Measurements from ENCODE around the gene CSF3. TPM values are rescaled to one million over a fixed set of nuclear protein-coding genes. Genes with fewer than 3 reads are reported as not detected.

The CSF3 gene
- total RNA-seq, 3 donors from 2014 or later, result not detected

GRCh38 chr17:39979016-39979670 is 36.1 kb upstream of the CSF3 start:
- intact Hi-C loops (cut with DNase I, micrococcal nuclease), result no loop called here
- ATAC-seq, result no peak
- Histone ChIP-seq H3K36me3 (ENCODE audit: low read depth) (peaks cover 5% of the 10 kb centered on the region), H3K4me1 (ENCODE audit: low read depth) (peaks cover 13% of the 10 kb centered on the region), H3K4me3 (no peak overlapping the region), H3K9me3 (no peaks in the 10 kb centered on the region)
- TF ChIP-seq, protein P1, sequence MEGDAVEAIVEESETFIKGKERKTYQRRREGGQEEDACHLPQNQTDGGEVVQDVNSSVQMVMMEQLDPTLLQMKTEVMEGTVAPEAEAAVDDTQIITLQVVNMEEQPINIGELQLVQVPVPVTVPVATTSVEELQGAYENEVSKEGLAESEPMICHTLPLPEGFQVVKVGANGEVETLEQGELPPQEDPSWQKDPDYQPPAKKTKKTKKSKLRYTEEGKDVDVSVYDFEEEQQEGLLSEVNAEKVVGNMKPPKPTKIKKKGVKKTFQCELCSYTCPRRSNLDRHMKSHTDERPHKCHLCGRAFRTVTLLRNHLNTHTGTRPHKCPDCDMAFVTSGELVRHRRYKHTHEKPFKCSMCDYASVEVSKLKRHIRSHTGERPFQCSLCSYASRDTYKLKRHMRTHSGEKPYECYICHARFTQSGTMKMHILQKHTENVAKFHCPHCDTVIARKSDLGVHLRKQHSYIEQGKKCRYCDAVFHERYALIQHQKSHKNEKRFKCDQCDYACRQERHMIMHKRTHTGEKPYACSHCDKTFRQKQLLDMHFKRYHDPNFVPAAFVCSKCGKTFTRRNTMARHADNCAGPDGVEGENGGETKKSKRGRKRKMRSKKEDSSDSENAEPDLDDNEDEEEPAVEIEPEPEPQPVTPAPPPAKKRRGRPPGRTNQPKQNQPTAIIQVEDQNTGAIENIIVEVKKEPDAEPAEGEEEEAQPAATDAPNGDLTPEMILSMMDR (IDR thresholded peaks at IDR 0.05), result no peak
- DNase-seq, result no peak

GRCh38 chr17:39979893-39980350 is 35.3 kb upstream of the CSF3 start:
- Histone ChIP-seq H3K4me3 (peak overlapping the region; percentile 93), H3K9me3 (no peaks in the 10 kb centered on the region), H3K36me3 (ENCODE audit: low read depth) (peaks cover 13% of the 10 kb centered on the region), H3K4me1 (ENCODE audit: low read depth) (peaks cover 13% of the 10 kb centered on the region)
- DNase-seq (peak in 1 of 3 donors; percentile 32), ATAC-seq (peak; percentile 9)
- TF ChIP-seq, protein P1 (IDR thresholded peaks at IDR 0.05), result no peak
- intact Hi-C loops (cut with DNase I, micrococcal nuclease), result no loop called here

DNA sequence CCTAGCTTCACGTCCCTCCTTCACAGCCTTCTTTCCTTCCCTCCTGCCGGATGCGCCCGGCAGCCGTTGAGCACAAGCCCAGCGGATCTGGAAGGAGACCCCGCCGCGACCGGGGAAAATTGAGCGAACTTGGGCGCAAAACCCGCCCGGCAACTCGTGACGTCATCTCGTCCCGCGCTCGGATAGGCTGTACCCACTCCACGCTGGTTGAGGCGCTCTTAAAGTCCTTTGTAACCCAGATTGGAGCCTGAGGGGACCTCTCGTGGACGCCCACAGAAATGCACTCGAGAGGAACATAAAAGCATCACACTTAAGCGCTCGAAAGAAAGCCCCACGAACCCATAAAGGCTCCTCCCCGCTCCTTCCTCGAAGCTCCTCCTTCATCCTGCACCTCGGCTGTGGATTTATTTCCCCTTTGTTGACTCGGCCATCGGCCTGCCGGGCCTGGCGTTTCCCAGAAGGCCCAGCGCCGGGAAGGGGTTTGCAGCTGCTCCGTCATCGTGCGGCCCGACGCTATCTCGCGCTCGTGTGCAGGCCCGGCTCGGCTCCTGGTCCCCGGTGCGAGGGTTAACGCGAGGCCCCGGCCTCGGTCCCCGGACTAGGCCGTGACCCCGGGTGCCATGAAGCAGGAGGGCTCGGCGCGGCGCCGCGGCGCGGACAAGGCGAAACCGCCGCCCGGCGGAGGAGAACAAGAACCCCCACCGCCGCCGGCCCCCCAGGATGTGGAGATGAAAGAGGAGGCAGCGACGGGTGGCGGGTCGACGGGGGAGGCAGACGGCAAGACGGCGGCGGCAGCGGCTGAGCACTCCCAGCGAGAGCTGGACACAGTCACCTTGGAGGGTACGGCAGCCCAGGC is 34.7 kb upstream of the CSF3 start, which contains the start of gene PSMD3:
PSMD3 (plus strand) TSS at position 457 of the 856 bp plus-strand sequence; CDS start at position 621, 164 bp downstream.
- ATAC-seq, result peak; percentile 95
- peaks cover 13% of the 10 kb centered on the region for H3K36me3 ChIP-seq (ENCODE audit: low read depth)
- DNase-seq, result peak; percentile 98 to 99 (median 98)
- H3K9me3 ChIP-seq, result no peaks in the 10 kb centered on the region
- H3K4me1 ChIP-seq (ENCODE audit: low read depth), result peaks cover 13% of the 10 kb centered on the region
- TF ChIP-seq, protein P1 (IDR thresholded peaks at IDR 0.05), result peak; percentile 75
- intact Hi-C loops (cut with DNase I, micrococcal nuclease), result no loop called here
- peak within 1 kb of the TSS; percentile 93 for H3K4me3 ChIP-seq

GRCh38 chr17:39981207-39981741 is 34.0 kb upstream of the CSF3 start:
- peaks cover 17% of the 10 kb centered on the region for H3K36me3 ChIP-seq (ENCODE audit: low read depth)
- H3K4me3 ChIP-seq, result peak overlapping the region; percentile 93
- intact Hi-C loops (cut with DNase I, micrococcal nuclease), result no loop called here
- ATAC-seq, result peak; percentile 14
- peaks cover 13% of the 10 kb centered on the region for H3K4me1 ChIP-seq (ENCODE audit: low read depth)
- TF ChIP-seq, protein P1 (IDR thresholded peaks at IDR 0.05), result no peak
- peak in 1 of 3 donors; percentile 18 for DNase-seq
- H3K9me3 ChIP-seq, result no peaks in the 10 kb centered on the region

- TF ChIP-seq, protein P1 (IDR thresholded peaks at IDR 0.05), result no peak
- Histone ChIP-seq H3K4me3 (peak overlapping the region; percentile 93), H3K4me1 (ENCODE audit: low read depth) (peaks cover 13% of the 10 kb centered on the region), H3K36me3 (ENCODE audit: low read depth) (peaks cover 20% of the 10 kb centered on the region), H3K9me3 (no peaks in the 10 kb centered on the region)
- DNase-seq (no peak), ATAC-seq (no peak)
- intact Hi-C loops (cut with DNase I, micrococcal nuclease), result no loop called here
These were observed 33.4 kb upstream of the CSF3 start for GRCh38 chr17:39981766-39982375.
